ENCODE measurements around the gene SMYD4. TPM values are rescaled to one million over a fixed set of nuclear protein-coding genes. Genes with fewer than 3 reads are reported as not detected.

SMYD4 gene
- total RNA-seq, 1 donor from 2014 or later: 4.6 TPM

- TF ChIP-seq, protein P1, sequence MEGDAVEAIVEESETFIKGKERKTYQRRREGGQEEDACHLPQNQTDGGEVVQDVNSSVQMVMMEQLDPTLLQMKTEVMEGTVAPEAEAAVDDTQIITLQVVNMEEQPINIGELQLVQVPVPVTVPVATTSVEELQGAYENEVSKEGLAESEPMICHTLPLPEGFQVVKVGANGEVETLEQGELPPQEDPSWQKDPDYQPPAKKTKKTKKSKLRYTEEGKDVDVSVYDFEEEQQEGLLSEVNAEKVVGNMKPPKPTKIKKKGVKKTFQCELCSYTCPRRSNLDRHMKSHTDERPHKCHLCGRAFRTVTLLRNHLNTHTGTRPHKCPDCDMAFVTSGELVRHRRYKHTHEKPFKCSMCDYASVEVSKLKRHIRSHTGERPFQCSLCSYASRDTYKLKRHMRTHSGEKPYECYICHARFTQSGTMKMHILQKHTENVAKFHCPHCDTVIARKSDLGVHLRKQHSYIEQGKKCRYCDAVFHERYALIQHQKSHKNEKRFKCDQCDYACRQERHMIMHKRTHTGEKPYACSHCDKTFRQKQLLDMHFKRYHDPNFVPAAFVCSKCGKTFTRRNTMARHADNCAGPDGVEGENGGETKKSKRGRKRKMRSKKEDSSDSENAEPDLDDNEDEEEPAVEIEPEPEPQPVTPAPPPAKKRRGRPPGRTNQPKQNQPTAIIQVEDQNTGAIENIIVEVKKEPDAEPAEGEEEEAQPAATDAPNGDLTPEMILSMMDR (conservative IDR thresholded peaks at IDR 0.05; ENCODE audit: low read depth, low read length): no peak
- H3K4me3 ChIP-seq (ENCODE audit: low read depth, low read length): no peak overlapping the region
- no peak for DNase-seq (ENCODE audit: low read depth)
These were observed 32.9 kb downstream of the SMYD4 start for GRCh38 chr17:1796800-1797199.

DNA sequence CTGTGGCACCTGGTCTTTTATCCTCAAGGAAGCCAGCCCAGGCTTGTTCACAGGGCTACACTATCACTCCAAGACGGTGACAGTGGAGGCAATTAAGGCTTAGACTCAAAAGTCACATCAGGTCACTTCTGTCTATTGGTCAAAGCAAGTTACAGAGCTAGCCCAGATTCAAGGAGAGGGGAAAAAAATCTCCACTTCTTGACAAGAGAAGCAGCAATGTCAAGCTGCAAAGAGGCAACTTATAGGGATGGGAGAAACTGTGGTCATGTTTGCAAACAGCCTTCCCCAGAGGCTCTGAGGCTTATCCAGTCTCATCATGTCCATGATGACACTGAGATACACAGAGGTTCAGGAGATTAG, 36.3 kb downstream of the SMYD4 start:
- no peak for DNase-seq (ENCODE audit: low read depth)
- TF ChIP-seq, protein P1 (conservative IDR thresholded peaks at IDR 0.05; ENCODE audit: low read depth, low read length): no peak
- no peak overlapping the region for H3K4me3 ChIP-seq (ENCODE audit: low read depth, low read length)

- H3K4me3 ChIP-seq (ENCODE audit: low read depth, low read length): no peak overlapping the region
- no peak for DNase-seq (ENCODE audit: low read depth)
- TF ChIP-seq, protein P1 (conservative IDR thresholded peaks at IDR 0.05; ENCODE audit: low read depth, low read length): no peak
These were observed 36.9 kb downstream of the SMYD4 start for GRCh38 chr17:1792495-1793446.

GRCh38 chr17:1789936-1790335, 39.8 kb downstream of the SMYD4 start:
- no peak overlapping the region for H3K4me3 ChIP-seq (ENCODE audit: low read depth, low read length)
- DNase-seq (ENCODE audit: low read depth): peak; percentile 48
- TF ChIP-seq, protein P1 (conservative IDR thresholded peaks at IDR 0.05; ENCODE audit: low read depth, low read length): no peak

GRCh38 chr17:1787301-1787902, 42.3 kb downstream of the SMYD4 start:
- peak; percentile 71 for DNase-seq (ENCODE audit: low read depth)

DNA sequence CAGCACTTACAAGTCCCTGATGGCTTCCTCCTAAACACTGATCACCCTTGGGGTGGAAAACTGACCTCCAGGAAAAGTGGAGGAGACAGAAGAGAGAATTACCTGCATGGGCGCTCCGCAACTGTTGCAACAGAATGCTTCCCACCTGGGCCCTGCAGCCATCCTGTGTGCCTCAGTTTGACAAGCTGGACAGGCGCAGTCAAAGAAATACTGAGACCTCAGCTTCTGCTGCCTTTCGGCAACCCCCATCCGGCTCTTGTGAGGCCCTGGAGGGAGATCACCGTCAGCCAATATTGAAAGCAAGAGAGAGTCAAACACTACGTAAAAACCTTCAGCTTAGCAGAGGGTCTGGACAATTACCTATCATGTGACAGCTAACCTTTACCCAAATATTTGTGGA, 43.0 kb downstream of the SMYD4 start:
- DNase-seq (ENCODE audit: low read depth): no peak
- TF ChIP-seq, protein P1 (conservative IDR thresholded peaks at IDR 0.05; ENCODE audit: low read depth, low read length): no peak
- H3K4me3 ChIP-seq (ENCODE audit: low read depth, low read length): no peak overlapping the region

More at GRCh38 chr17:1787301-1787902, 42.3 kb downstream of the SMYD4 start:
- no peak overlapping the region for H3K4me3 ChIP-seq (ENCODE audit: low read depth, low read length)
- TF ChIP-seq, protein P1 (conservative IDR thresholded peaks at IDR 0.05; ENCODE audit: low read depth, low read length): no peak
